ENCODE results near the gene PCOLCE2.
A peak's percentile ranks its signal among the peaks of the same experiment; 100 is the strongest.

PCOLCE2 gene

GRCh38 chr3:142888481-142889211 lies at the start of gene PCOLCE2:
TSS of gene PCOLCE2 (minus strand) at chr3:142889083. CDS start at chr3:142888896, 187 bp downstream.
- peak; percentile 28 for DNase-seq (ENCODE audit: extremely low spot score)
- ChIA-PET POLR2A (no interaction called here), CTCF (interaction anchor here (1.4 kb wide), 1 partner anchor 12 kb away, joined by 4 read pairs; no protein-coding TSS in a partner anchor)
- no peak for TF ChIP-seq CTCF (IDR thresholded peaks at IDR 0.05; ENCODE audit: control extremely low read depth, extremely low read depth, low read depth, missing control alignments)

GRCh38 chr3:142935963-142936362 lies 47.1 kb upstream of the PCOLCE2 start:
- CTCF ChIA-PET = interaction anchor here (1.1 to 1.2 kb wide), 3 partner anchors 15 to 108 kb away, joined by 3 read pairs; no protein-coding TSS in a partner anchor
- TF ChIP-seq CTCF (IDR thresholded peaks at IDR 0.05; ENCODE audit: control extremely low read depth, extremely low read depth, low read depth, missing control alignments) = no peak
- no peak for DNase-seq (ENCODE audit: extremely low spot score)
- POLR2A ChIA-PET = no interaction called here

GRCh38 chr3:142934887-142935269 lies 46.0 kb upstream of the PCOLCE2 start:
- CTCF ChIA-PET = interaction anchor here (1.2 kb wide), 2 partner anchors 13 to 106 kb away, joined by 3 read pairs; no protein-coding TSS in a partner anchor
- TF ChIP-seq CTCF (IDR thresholded peaks at IDR 0.05; ENCODE audit: control extremely low read depth, extremely low read depth, low read depth, missing control alignments) = no peak
- no peak for DNase-seq (ENCODE audit: extremely low spot score)
- POLR2A ChIA-PET = no interaction called here

- ChIA-PET CTCF (no interaction called here), POLR2A (no interaction called here)
- DNase-seq (ENCODE audit: extremely low spot score) = no peak
- no peak for TF ChIP-seq CTCF (IDR thresholded peaks at IDR 0.05; ENCODE audit: control extremely low read depth, extremely low read depth, low read depth, missing control alignments)
These were observed 45.4 kb upstream of the PCOLCE2 start for GRCh38 chr3:142934128-142934886.

GRCh38 chr3:142931222-142931621 lies 42.3 kb upstream of the PCOLCE2 start:
- peak; percentile 10 for TF ChIP-seq CTCF (IDR thresholded peaks at IDR 0.05; ENCODE audit: control extremely low read depth, extremely low read depth, low read depth, missing control alignments)
- POLR2A ChIA-PET = no interaction called here
- CTCF ChIA-PET = interaction anchor here (0.7 to 4.0 kb wide), 12 partner anchors 10 to 102 kb away, joined by 3 to 18 read pairs (median 4); no protein-coding TSS in a partner anchor
- DNase-seq (ENCODE audit: extremely low spot score) = peak; percentile 38

GRCh38 chr3:142930463-142930862 lies 41.6 kb upstream of the PCOLCE2 start:
- DNase-seq (ENCODE audit: extremely low spot score) = no peak
- ChIA-PET POLR2A (no interaction called here), CTCF (interaction anchor here (0.7 to 4.0 kb wide), 9 partner anchors 9 to 101 kb away, joined by 3 to 18 read pairs (median 5); no protein-coding TSS in a partner anchor)
- TF ChIP-seq CTCF (IDR thresholded peaks at IDR 0.05; ENCODE audit: control extremely low read depth, extremely low read depth, low read depth, missing control alignments) = no peak
